Trophoblast cell (in vitro differentiated cells and primary cell): Measurements from ENCODE around the gene KIAA0232.

Experiments
- DNase-seq, 2 donors: peaks; one replicate each; pipeline ENCODE4 v3.0.0-alpha.2; 2016
- H2AFZ ChIP-seq: 2 replicates; pipeline ENCODE4 v1.6.1; 2013; ENCODE audit warnings: low read length, moderate library complexity, mild to moderate bottlenecking; ENCODE audit not compliant: insufficient read depth, poor library complexity
- H2AK5ac ChIP-seq: 2 replicates; pipeline ENCODE4 v1.6.1; 2013; ENCODE audit warnings: mild to moderate bottlenecking, low read length
- H2BK120ac ChIP-seq: 2 replicates; pipeline ENCODE4 v1.6.1; 2013; ENCODE audit warnings: low read length, mild to moderate bottlenecking, moderate library complexity; ENCODE audit not compliant: insufficient read depth, poor library complexity
- H2BK12ac ChIP-seq: 2 replicates; pipeline ENCODE4 v1.6.1; 2013; ENCODE audit warnings: mild to moderate bottlenecking, low read length, moderate library complexity
- H2BK5ac ChIP-seq: 2 replicates; pipeline ENCODE4 v1.6.1; 2013; ENCODE audit warnings: low read length, low read depth, moderate library complexity, mild to moderate bottlenecking; ENCODE audit not compliant: poor library complexity
- H3K14ac ChIP-seq: 2 replicates; pipeline ENCODE4 v1.6.1; 2013; ENCODE audit warnings: mild to moderate bottlenecking, low read length
- H3K18ac ChIP-seq: 2 replicates; pipeline ENCODE4 v1.6.1; 2013; ENCODE audit warnings: mild to moderate bottlenecking, low read length
- H3K23ac ChIP-seq: 2 replicates; pipeline ENCODE4 v1.6.1; 2013; ENCODE audit warnings: low read length
- H3K27ac ChIP-seq: 2 replicates; pipeline ENCODE4 v1.5.1; 2013; ENCODE audit warnings: low read depth, mild to moderate bottlenecking, inconsistent platforms, low read length, moderate library complexity
- H3K27me3 ChIP-seq: 2 replicates; pipeline ENCODE4 v1.6.1; 2013; ENCODE audit warnings: inconsistent platforms, mild to moderate bottlenecking, low read length, moderate library complexity; ENCODE audit not compliant: insufficient read depth
- H3K36me3 ChIP-seq, 2 experiments: 1 replicate in 1 of 2; 2 replicates in 1 of 2; pipeline ENCODE4 v1.6.1; 2013; ENCODE audit warnings: low read length in 2 of 2, mild to moderate bottlenecking in 2 of 2, moderate library complexity in 1 of 2; ENCODE audit not compliant: insufficient read depth in 2 of 2, control insufficient read depth in 1 of 2
- H3K4ac ChIP-seq: 2 replicates; pipeline ENCODE4 v1.6.1; 2013; ENCODE audit warnings: low read depth, mild to moderate bottlenecking, low read length, moderate library complexity
- H3K4me1 ChIP-seq, 2 experiments: 1 replicate in 1 of 2; 2 replicates in 1 of 2; pipeline ENCODE4 v1.6.1; 2013; ENCODE audit warnings: low read length in 2 of 2, mild to moderate bottlenecking in 2 of 2, moderate library complexity in 1 of 2; ENCODE audit not compliant: insufficient read depth in 2 of 2, control insufficient read depth in 1 of 2
- H3K4me2 ChIP-seq: 2 replicates; pipeline ENCODE4 v1.6.1; 2013; ENCODE audit warnings: inconsistent platforms, mild to moderate bottlenecking, low read length, moderate library complexity
- H3K4me3 ChIP-seq: 2 replicates; pipeline ENCODE4 v1.5.1; 2013; ENCODE audit warnings: mild to moderate bottlenecking, low read depth, low read length, inconsistent platforms
- H3K79me1 ChIP-seq: one replicate; pipeline ENCODE4 v1.6.1; 2013; ENCODE audit warnings: low read length
- H3K79me2 ChIP-seq: 2 replicates; pipeline ENCODE4 v1.6.1; 2013; ENCODE audit warnings: low read length, mild to moderate bottlenecking; ENCODE audit not compliant: control insufficient read depth, insufficient read depth, poor library complexity
- H3K9ac ChIP-seq: 2 replicates; pipeline ENCODE4 v1.6.1; 2013; ENCODE audit warnings: mild to moderate bottlenecking, low read length
- H3K9me3 ChIP-seq: 2 replicates; pipeline ENCODE4 v1.6.1; 2013; ENCODE audit warnings: low read depth, mild to moderate bottlenecking, control low read depth, inconsistent platforms, low read length; ENCODE audit not compliant: insufficient read depth
- H4K12ac ChIP-seq: 2 replicates; pipeline ENCODE4 v1.6.1; 2013; ENCODE audit warnings: low read depth, mild to moderate bottlenecking, low read length, moderate library complexity
- H4K8ac ChIP-seq: 2 replicates; pipeline ENCODE4 v1.6.1; 2013; ENCODE audit warnings: low read depth, mild to moderate bottlenecking, low read length, moderate library complexity
- H4K91ac ChIP-seq: one replicate; pipeline ENCODE4 v1.6.1; 2013; ENCODE audit warnings: low read depth, mild to moderate bottlenecking, low read length, moderate library complexity
- WGBS: extraction: QIAGEN DNeasy Blood & Tissue Kit; methylation state at CpG from one replicate; pipeline ENCODE4 v1.1.7; 2013; ENCODE audit warnings: missing lambda C conversion rate; ENCODE audit not compliant: insufficient read length, insufficient coverage; ENCODE audit errors: extremely low coverage; 5-methylcytosine and 5-hydroxymethylcytosine counted together

Gene KIAA0232

DNA sequence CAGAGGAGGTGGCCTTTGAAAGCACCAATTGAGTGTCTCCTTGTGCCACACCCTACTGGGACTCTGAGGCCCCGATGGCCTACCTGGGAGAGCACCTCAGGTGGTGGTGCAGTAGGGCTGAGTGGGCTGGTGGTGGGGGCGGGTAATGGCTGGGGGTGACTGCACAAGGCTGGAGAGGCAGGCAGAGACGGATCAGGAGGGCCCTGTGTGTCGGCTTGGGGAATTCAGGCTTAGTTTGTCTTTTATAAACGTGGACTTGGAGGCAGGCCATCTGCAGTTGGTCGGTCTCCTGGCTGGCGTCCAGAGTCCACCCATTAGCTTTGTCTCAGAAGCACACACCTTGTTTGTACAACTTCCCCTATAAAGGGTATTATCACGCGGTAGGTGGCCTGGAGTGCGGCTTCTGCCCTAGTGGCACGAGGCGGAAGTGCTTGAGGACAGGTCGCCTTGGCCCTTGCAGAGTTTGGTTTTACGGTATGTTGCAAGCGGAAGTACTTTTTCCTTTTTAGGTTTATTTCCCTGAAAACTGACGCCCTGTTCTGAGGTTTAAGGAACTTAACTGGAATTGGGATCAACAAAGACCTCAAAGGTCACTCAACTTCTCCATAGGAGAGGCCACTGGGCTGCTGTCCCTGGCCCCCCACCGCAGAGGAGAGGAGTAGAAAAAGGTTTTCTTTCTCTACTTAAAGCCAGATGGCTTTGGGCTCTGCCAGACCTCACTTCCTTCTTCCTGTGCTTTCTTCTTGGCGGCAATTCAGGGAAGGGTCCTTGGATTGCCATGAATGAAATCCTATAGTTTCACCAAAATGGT, 135.1 kb downstream of the KIAA0232 start:
- no peak overlapping the region for H2AFZ ChIP-seq
- H3K4me3 ChIP-seq: no peak overlapping the region
- H4K91ac ChIP-seq: peak overlapping the region; percentile 1
- no CpG with 5 or more reads among the region's 18 CpGs for WGBS
- no peaks in the 10 kb centered on the region for H3K79me2 ChIP-seq
- no peak overlapping the region for H2BK5ac ChIP-seq
- no peak overlapping the region for H2BK12ac ChIP-seq
- H3K27ac ChIP-seq: no peak overlapping the region
- no peaks in the 10 kb centered on the region for H3K9me3 ChIP-seq
- no peak overlapping the region for H3K4ac ChIP-seq
- peak in 1 of 2 donors; percentile 58 for DNase-seq
- H3K27me3 ChIP-seq: no peaks in the 10 kb centered on the region
- H3K4me1 ChIP-seq: peaks cover 22 to 30% of the 10 kb centered on the region in 2 experiments
- H4K8ac ChIP-seq: no peak overlapping the region
- peaks cover 6% of the 10 kb centered on the region for H3K79me1 ChIP-seq
- no peak overlapping the region for H3K18ac ChIP-seq
- H2BK120ac ChIP-seq: no peak overlapping the region
- H2AK5ac ChIP-seq: no peak overlapping the region
- no peak overlapping the region for H4K12ac ChIP-seq
- H3K9ac ChIP-seq: no peak overlapping the region
- H3K4me2 ChIP-seq: no peak overlapping the region
- no peak overlapping the region for H3K23ac ChIP-seq
- H3K14ac ChIP-seq: no peak overlapping the region
- no peaks in the 10 kb centered on the region for H3K36me3 ChIP-seq

DNA sequence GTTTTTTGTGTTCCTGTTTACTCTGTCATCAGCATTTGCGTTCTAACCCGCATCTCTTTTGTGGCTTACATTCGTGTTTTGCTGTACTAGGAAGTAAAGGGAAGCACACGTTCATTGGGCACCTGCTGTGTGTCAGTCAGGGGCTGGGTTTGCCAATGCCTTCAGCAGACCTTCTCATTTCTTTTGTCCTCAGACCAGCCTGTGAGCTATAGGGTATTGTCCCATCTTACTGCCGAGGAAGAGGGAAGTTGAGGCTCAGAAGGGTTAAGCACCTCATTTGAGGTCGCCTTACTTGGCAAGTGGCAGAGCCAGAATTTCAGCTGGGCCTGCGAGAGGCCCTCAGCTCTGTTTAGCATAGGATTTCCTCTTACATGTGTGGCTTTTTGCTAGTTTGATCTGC, 135.8 kb downstream of the KIAA0232 start:
- H2AK5ac ChIP-seq: peak overlapping the region; percentile 67
- WGBS: no CpG with 5 or more reads among the region's 7 CpGs
- H3K23ac ChIP-seq: no peak overlapping the region

DNA sequence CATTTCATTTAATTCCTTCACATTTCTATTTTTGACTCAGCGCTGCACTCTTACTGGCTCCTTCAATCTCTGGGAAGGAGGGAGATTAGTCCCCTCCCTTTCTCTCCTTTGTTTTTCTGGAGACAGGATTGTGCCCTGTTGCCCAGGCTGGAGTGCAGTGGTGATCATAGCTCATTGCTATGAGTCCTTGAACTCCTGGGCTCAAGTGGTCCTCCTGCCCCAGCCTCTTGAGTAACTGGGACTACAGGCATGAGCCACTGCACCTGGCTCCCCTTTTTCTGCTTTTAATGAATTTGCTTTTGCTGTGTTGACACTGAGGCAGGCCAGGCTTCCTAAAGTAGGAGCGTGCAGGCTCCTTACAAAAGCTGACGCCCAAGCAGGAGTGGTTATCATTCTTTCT, 137.6 kb downstream of the KIAA0232 start:
- Histone ChIP-seq H3K4me1 (peaks cover 25 to 28% of the 10 kb centered on the region in 2 experiments), H3K27me3 (no peaks in the 10 kb centered on the region), H2BK120ac (no peak overlapping the region), H3K4ac (no peak overlapping the region), H4K91ac (no peak overlapping the region), H2BK12ac (no peak overlapping the region), H2AK5ac (no peak overlapping the region), H4K8ac (no peak overlapping the region), H3K9ac (no peak overlapping the region), H3K36me3 (peaks cover 10 to 12% of the 10 kb centered on the region in 2 experiments), H4K12ac (no peak overlapping the region), H3K4me3 (no peak overlapping the region), H3K23ac (no peak overlapping the region), H3K79me1 (peaks cover 6% of the 10 kb centered on the region), H3K9me3 (no peaks in the 10 kb centered on the region), H2BK5ac (no peak overlapping the region), H3K79me2 (no peaks in the 10 kb centered on the region), H3K4me2 (no peak overlapping the region), H2AFZ (no peak overlapping the region), H3K14ac (no peak overlapping the region), H3K27ac (no peak overlapping the region), H3K18ac (no peak overlapping the region)
- WGBS: no CpG with 5 or more reads among the region's 3 CpGs
- DNase-seq: no peak

More for the DNA sequence above, 135.8 kb downstream of the KIAA0232 start:
- peaks cover 6% of the 10 kb centered on the region for H3K79me1 ChIP-seq
- DNase-seq: no peak
- no peak overlapping the region for H4K91ac ChIP-seq
- H2BK120ac ChIP-seq: no peak overlapping the region
- no peak overlapping the region for H2BK5ac ChIP-seq
- H3K4me2 ChIP-seq: no peak overlapping the region
- H3K27ac ChIP-seq: no peak overlapping the region
- no peak overlapping the region for H4K12ac ChIP-seq
- H3K79me2 ChIP-seq: no peaks in the 10 kb centered on the region
- H2AFZ ChIP-seq: no peak overlapping the region
- H3K18ac ChIP-seq: no peak overlapping the region
- H3K4me3 ChIP-seq: no peak overlapping the region
- H3K14ac ChIP-seq: no peak overlapping the region
- no peak overlapping the region for H4K8ac ChIP-seq
- no peaks in the 10 kb centered on the region for H3K27me3 ChIP-seq
- peaks cover 22 to 30% of the 10 kb centered on the region in 2 experiments for H3K4me1 ChIP-seq
- H2BK12ac ChIP-seq: no peak overlapping the region
- no peaks in the 10 kb centered on the region for H3K9me3 ChIP-seq
- no peak overlapping the region for H3K9ac ChIP-seq
- H3K36me3 ChIP-seq: peaks cover under 1 to 1% of the 10 kb centered on the region in 2 experiments
- H3K4ac ChIP-seq: peak overlapping the region; percentile 73

DNA sequence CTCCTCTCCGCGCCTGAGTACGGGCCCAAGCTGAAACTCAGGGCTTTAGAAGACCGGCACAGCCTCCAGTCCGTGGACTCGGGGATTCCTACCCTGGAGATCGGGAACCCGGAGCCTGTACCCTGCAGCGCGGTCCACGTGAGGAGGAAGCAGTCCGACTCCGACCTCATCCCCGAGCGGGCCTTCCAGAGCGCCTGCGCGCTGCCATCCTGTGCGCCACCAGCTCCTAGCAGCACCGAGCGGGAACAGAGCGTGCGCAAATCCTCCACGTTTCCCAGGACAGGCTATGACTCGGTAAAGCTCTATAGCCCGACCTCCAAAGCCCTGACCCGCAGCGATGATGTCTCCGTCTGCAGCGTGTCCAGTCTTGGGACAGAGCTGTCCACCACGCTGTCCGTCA, 141.0 kb downstream of the KIAA0232 start:
- no peaks in the 10 kb centered on the region for H3K79me2 ChIP-seq
- no peak overlapping the region for H2AFZ ChIP-seq
- H4K12ac ChIP-seq: no peak overlapping the region
- peaks cover 9 to 11% of the 10 kb centered on the region in 2 experiments for H3K4me1 ChIP-seq
- no peak overlapping the region for H3K27ac ChIP-seq
- no peak overlapping the region for H2AK5ac ChIP-seq
- no peak overlapping the region for H3K18ac ChIP-seq
- DNase-seq: no peak
- no peak overlapping the region for H3K23ac ChIP-seq
- no peaks in the 10 kb centered on the region for H3K79me1 ChIP-seq
- H3K14ac ChIP-seq: no peak overlapping the region
- H3K4me3 ChIP-seq: no peak overlapping the region
- no peak overlapping the region for H3K9ac ChIP-seq
- no peak overlapping the region for H3K4ac ChIP-seq
- H2BK5ac ChIP-seq: no peak overlapping the region
- H3K4me2 ChIP-seq: no peak overlapping the region
- no peak overlapping the region for H4K8ac ChIP-seq
- no CpG with 5 or more reads among the region's 32 CpGs for WGBS
- peaks cover 10 to 16% of the 10 kb centered on the region in 2 experiments for H3K36me3 ChIP-seq
- H4K91ac ChIP-seq: no peak overlapping the region
- H2BK12ac ChIP-seq: no peak overlapping the region
- H2BK120ac ChIP-seq: no peak overlapping the region
- H3K9me3 ChIP-seq: no peaks in the 10 kb centered on the region
- H3K27me3 ChIP-seq: no peaks in the 10 kb centered on the region
